RCC 7860 (cell line): ENCODE results near the gene RFFL.
"Not testable (repeated sequence)": the region's sequence is repeated elsewhere in the genome, so short reads cannot be mapped to it uniquely, and the experiment has no call there.

Experiments
- DNase-seq: peaks from one replicate; pipeline ENCODE4 v3.0.0-alpha.2; 2015; ENCODE audit warnings: low spot score
- FAIRE-seq: peaks from 2 replicates; lab custom pipeline; 2012; peaks lifted over from hg19 to GRCh38; lab: Jason Lieb, UNC

RFFL gene, protein sequence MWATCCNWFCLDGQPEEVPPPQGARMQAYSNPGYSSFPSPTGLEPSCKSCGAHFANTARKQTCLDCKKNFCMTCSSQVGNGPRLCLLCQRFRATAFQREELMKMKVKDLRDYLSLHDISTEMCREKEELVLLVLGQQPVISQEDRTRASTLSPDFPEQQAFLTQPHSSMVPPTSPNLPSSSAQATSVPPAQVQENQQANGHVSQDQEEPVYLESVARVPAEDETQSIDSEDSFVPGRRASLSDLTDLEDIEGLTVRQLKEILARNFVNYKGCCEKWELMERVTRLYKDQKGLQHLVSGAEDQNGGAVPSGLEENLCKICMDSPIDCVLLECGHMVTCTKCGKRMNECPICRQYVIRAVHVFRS

DNA sequence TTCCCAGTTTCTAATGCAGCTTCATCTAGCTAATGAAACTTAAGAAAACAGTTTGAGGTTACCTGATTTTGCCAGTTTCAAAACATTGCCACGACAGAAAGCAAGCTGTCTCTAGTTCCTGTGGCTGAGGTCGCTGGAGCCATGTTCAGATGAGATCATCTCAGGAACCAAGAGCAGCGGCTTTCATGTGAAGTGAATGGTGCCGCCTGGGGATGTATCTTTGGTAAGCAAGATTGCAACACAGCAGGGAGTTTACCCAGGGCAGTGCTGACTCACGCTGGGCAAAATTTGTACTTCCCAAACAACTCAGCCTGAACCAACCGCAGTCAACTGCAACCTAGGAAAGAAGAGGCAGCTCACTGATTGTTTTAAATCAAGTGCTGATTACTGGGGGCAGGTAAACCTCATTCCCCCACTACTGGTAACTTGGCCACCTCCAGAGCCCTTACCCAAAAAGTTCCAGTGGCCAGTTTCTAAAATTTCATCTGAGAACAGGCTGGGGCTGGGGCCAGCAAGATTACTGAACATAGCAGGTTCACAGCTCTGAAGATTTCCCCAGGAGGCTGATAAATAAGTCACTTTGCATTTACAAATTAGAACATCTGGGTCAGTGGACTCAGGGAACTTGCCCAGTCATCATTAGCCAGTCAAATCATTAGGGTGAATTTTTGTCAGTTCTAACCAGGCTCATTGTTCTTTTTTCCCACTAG is at the start of gene RFFL:
Gene RFFL, minus strand, starts transcription at position 194 of the 710 bp plus-strand sequence. CDS start 37,154 bp downstream, outside the sequence.
- DNase-seq, result peak; percentile 95
- peak; percentile 95 for FAIRE-seq

DNA sequence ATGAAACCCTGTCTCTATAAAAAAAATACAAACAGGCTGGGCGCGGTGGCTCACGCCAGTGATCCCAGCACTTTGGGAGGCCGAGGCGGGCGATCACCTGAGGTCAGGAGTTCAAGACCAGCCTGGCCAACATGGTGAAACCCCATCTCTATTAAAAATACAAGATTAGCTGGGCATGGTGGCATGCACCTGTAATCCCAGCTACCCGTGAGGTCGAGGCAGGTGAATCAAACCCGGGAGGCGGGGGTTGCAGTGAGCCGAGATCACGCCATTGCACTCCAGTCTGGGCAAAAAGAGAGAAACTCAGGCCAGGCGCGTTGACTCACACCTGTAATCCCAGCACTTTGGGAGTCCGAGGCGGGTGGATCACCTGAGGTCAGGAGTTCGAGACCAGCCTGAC is 47.3 kb upstream of the RFFL start:
- not testable (repeated sequence) for FAIRE-seq, DNase-seq

DNA sequence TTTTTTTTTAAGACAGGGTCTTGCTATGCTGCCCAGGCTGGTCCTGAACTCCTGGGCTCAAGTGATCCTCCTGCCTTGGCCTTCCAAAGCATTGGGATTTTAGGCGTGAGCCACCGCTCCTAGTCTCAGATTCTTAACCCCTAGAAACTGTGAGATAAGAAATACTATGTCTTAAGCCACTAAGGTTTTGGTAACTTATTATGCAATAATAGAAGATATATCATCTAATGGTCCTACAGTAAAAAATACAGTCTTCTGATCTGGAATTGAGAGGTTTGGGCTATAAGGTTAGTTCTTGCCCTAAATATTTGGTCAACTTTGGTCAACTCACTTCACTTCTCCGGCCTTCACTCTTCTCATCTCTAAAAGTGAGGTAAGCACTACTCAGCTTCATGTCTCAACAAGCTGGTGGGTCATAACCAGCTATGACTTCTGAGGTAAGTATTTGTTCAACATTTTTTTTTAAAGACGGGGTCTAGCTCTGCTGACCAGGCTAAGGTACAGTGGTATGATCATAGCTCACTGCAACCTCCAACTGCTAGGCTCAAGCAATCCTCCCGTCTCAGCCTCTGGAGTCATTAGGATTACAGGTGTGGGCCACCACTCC is 41.4 kb upstream of the RFFL start:
- DNase-seq (no peak), FAIRE-seq (no peak)

DNA sequence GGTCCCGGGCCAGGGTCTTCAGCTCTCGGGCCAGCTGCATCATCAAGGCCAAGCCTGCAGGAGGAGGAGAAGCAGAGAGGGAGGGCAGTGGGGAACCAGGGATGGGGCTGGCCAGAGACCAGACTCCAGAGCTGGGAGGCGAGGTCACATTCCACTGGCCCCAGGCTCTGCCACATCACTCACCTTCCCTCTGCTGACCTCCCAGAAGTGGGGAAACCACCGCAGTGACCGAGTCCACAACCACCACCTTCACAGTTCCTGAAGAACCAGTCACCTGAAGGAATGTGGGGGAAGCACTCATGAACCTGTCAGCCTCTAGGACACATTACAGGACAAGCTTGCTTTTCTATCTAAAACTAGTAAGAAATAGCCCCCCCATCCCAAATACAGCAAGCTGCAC is 39.8 kb upstream of the RFFL start:
- DNase-seq (no peak), FAIRE-seq (no peak)

DNA sequence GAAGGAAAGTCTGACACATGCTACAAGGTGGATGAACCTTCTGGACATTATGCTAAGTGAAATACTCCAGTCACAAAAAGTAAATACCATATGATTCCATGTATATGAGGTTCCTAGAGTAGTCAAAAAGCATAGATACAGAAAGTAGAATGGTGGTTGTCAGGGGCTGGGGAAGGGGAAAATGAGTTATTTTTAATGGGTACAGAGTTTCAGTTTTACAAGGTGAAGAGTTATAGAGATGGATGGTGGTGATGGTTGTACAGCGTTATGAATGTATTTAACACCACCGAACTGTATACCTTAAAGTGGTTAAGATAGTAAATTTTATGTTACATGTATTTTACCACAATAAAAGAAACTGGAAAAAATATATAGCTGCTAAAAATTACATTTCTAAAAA is 38.2 kb upstream of the RFFL start:
- FAIRE-seq (no peak), DNase-seq (no peak)

DNA sequence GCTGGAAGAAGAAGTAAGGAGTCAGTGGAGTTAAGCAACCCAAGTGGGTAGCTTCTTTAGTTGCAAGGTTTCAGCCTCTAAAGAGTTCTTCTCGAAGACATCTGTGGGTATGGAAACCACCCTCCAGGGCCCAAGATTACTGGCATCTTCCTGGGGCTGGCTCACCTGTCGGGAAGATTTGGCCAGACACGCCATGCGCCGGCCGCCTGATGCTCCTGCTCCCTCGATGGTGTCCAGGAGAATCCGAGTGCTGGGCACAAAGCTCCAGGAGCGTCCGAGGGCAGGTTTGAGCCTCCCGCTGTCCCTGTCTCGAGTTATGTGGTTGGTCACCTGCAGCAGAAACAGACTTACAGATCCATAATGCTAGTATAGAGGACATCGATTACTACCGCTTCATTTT is 37.5 kb upstream of the RFFL start:
- no peak for FAIRE-seq
- no peak for DNase-seq

DNA sequence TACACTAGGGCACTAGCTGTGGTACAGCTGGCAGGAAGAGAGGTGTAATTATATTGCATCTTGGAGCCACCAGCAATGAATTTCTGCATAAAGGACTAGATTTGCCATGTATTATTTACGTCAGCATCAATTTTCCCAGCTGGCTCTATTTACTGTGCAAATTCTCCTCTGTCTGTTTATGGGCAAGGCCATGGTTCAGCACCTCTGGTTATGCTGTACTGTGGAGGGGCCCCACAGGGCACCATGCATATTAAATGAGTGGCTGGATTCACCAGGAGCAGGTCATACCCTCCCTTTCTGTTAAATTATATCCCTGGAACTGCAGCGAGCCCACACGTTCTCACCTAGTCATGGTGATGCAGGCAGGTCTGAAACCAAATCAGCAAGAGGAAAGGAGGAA is 36.4 kb upstream of the RFFL start:
- FAIRE-seq (no peak), DNase-seq (no peak)

DNA sequence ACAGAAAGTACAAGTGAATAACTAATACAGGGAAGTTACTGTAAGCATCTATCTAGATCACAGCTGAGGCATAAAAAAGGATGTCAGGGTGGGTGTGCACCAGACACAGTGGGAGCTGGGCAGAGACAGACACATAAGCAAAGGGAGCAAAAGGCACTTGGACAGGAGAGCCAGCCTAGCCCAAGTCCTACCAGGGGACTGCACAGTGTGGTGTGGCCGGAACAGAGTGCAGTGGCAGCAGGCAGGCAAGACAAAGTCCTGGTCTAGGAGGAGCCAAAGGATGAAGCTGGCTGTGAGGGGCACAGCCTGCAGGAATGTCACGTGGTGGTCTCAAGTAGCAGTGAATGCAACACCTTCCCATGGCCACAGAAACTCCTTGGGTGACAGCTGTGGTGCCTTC is 34.3 kb upstream of the RFFL start:
- no peak for FAIRE-seq
- DNase-seq, result no peak

DNA sequence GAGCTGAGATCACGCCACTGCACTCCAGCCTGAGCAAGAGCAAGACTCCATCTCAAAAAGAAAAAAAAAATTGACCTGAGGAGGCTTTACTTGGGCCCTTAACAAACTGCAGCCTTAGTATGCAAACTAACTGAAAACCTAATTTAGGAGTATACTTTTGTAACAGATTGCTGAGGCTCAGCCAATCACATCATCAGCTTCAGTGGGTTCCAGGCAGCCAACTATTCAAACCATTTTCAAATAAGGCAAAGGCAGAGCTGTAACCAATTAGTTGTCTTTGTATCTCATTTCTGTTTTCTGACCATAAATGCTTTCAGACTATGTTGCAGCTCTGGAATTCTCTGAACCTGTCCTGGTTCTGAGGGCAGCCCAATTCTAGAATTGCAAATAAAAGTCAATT is 32.2 kb upstream of the RFFL start:
- FAIRE-seq, result no peak

DNA sequence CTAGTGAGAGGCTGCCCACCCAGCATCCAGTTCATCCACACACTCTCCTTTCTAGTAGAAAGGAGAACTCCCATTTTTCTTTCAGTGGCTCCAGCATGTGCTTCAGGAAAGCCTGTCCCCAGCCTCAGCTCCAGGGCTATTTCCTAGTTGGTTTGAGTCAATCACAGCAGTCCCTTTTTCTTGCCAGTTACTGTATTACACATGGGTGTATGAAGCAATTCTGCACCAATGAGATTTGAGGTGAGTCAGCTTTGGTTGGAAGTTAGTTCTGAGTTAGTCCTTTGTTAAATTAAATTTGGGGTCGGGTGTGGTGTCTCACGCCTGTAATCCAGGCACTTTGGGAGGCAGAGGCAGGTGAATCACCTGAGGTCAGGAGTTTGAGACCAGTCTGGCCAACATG is 31.4 kb upstream of the RFFL start:
- FAIRE-seq (peak; percentile 33), DNase-seq (peak; percentile 76)

More for the DNA sequence above, 32.2 kb upstream of the RFFL start:
- no peak for DNase-seq

DNA sequence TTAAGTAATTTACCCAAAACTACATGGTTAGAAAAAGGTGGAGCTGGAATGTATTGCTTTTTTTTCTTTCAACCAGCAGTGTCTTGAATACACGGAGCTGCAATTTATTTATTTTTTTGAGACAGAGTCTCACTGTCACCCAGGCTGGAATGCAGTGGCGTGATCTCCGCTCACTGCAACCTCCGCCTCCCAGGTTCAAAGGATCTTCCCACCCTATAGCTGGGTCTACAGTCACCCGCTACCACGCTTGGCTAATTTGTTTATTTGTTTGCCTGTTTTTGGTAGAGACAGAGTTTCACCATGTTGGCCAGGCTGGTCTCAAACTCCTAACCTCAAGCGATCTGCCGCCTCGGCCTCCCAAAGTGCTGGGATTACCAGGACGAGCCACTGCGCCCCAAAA is 27.2 kb upstream of the RFFL start:
- not testable (repeated sequence) for FAIRE-seq, DNase-seq

DNA sequence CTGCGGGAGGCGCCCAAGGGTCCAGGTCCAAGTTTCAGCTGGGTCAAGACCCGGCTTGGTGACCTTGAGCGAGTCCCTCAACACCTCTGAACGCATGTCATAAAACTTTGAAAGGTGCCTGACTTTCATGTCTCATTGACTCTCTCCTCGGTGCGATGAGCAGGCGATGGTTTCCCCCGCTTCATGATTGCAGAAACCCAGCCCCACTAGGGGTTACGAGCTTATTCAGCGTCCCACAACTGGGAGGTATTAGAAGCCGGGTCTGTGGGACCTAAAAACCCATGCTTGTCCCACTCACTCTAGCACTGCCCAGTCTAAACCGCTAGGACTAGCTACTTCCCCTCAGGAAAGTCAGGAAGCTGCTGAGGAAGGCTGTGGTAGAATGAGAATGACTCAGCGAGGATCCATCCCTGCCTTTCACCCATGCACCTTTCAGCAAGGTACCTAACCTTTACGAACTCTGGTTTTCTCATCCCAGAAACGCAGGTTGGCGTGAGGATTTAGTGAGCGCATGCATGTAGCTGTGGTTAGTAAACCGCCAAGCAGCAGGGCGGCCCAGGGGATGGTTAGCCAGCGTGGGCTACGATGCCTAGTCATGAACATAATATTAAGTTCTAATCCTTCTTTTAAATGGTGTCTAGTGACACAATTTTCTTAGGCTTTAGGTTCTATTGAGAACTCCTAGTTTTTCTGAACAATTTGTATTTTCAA is 26.2 kb upstream of the RFFL start:
- peak; percentile 68 for FAIRE-seq
- DNase-seq, result peak; percentile 72

DNA sequence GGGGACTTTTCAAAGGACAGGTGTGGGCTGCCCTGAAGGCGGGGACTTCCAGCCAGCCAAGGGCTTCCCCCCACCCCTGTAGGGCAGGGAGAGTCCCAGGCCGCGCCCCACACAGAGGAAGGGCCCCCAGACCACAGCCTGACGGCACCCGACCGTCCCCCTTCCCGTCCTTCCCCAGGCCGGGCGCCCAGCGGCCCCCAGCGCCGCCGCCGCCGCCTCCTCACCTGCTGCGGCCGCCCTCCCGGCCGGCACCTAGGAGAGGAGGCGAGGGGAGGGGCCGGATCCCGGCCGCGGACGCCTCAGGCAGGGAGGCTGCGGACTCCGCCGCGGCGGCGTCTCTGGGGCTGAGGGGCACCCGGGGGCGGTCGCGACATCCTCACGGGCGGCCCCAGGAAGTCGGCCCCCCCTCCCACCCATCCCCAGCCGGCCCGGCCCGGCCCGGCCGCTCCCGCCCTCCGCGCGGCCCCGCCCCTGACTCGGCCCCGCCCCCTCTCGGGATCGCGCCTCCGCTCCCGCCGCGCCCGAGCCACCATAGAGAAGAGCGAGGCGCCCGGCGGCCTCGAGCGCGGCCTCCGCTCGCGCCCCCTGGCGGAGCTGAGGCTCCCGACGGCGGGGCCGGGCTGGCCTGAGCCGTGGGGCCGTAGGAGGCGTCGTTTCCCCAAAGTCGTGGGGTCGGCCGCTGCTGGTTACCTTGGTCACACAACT is 25.5 kb upstream of the RFFL start:
- FAIRE-seq (no peak), DNase-seq (peak; percentile 59)

DNA sequence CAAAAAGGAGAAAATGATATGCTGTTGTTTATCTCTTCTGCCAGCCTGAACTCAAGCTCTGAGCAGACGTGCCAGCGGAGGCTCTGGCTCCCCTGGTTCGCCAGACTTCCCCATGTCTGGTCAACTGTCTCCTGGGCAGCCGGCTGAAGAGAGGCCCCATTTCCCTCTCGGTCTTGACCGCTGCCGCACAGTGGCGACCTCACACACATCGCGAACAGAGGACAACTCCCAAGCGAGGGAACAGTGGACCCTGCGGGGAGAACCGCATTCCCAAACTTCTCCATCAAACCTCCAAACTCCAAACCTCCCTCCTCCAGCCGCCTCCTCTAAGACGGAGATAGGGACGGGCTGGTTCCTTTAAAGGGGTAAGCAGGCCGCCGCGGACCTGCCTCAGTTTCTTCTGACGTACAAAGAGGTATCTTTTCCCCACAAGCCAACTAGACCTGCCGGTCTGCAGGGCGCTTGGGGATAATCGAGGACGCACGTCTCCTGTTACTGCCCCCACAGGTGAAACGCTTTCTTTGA is 24.9 kb upstream of the RFFL start:
- FAIRE-seq (no peak), DNase-seq (peak; percentile 13)

DNA sequence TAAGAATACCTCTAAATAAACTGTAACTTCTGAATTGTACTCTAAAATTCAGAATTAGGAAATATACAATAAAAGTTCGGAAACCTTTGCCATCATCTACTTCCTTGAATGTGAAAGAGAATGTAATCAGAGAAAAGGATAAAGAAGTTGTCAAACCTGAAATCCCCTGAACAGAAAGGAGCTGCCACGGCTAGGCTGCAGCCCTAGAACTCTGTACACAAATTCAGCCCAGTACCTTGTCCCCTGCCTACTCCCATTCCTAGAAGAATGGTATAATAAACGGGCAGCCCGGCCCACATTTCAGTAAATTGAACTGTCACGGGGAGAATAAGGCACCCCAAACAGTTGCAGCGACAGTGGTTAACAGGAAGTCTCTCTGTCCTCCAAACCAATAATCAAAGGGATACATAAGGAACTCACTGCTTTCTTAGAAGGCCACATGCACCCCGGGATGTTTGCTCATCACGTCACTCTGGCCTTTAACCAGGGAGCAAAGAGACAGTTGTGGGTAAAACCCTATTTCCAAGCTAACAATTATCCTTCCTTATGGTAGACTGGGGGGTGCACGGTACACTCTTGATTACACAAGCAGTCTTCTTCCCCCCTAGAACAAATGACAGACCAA is 24.3 kb upstream of the RFFL start:
- FAIRE-seq (no peak), DNase-seq (no peak)

DNA sequence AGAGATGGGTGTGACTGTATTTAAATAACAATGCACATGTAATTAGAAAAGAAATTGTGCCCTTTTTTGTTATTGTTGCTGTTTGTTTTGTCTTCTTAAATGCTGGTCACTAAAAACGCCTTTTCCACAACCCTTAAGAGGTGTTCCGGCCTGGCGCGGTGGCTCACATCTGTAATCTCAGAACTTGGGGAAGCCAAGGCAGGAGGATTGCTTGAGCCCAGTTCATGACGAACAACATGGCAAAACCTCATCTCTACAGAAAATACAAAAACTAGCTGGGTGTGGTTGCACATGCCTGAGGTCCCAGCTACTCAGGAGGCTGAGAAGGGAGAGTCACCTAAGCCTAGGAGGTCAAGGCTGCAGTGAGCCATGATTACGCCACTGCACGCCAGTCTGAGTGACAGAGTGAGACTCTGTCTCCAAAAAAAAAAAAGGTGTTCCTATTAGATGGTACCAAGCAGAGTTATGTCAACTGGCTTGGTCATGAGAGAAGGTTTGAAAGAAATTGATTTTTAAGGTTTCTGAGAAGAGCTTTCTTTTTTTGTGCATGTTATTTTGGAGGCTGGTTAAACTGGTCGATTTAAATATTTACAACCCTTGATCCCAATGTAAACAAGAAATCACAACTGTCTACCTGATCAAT is 23.5 kb upstream of the RFFL start:
- FAIRE-seq (no peak), DNase-seq (peak; percentile 31)

DNA sequence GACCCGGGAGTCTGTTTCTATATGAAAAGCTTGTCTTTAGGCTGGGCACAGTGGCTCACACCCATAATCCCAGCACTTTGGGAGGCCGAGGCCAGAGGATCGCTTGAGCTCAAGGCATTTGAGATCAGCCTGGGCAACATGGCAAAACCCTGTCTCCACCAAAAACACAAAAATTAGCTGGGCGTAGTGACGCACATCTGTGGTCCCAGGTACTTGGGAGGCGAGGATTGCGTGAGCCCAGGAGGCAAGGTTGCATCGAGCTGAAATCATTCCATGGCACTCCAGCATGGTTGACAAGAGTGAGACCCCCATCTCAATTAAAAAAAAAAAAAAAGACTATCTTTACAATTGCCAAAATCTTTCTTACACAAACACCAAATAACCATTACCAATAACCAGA is 22.7 kb upstream of the RFFL start:
- DNase-seq (no peak), FAIRE-seq (no peak)

DNA sequence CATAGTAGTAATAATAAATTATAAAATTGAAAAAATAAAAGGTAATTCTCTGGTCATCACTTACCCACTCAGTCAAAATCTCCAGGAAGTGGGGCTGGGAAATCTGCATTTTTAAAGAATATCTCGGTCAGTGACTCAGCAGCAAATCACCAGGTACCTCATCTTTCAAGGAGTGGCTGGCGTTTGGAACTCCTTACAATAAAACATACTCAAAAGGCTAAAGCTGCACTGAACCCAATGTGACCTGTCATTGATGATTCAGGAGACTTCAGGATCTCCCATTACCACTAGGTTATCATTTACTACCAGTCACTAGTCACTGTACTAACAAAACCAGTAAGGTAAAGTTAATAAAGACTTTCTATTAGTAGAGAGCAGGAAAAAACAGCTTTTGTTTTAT is 21.5 kb upstream of the RFFL start:
- FAIRE-seq (peak; percentile 98), DNase-seq (peak; percentile 94)

DNA sequence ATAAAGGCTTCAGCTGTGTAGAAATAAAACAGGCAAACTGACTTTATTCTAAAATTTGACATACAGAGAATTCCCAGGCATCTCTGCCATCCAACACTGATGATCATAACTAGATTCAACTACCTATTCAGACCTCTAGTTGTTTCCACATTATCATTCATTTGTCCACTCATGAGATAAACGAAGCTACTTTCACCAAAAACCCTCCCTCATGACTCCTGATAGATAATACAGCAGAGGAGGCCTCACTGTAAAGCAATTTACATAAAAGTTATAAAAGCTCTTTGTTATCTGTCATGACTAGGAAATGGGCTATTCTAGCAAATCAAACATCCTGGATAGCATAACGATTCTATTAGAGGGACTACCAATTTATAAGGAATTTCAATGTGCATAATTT is 19.6 kb upstream of the RFFL start:
- FAIRE-seq, result no peak

More for the DNA sequence above, 19.6 kb upstream of the RFFL start:
- no peak for DNase-seq
